GM23338 (cell line): ENCODE measurements around the gene KRTAP4-4. TPM values are rescaled to one million over a fixed set of nuclear protein-coding genes. Genes with fewer than 3 reads are reported as not detected.

Experiments
- CREB1 ChIP-seq: fragments of 250-450 bp; sonication (Bioruptor Pico); IDR thresholded peaks from 2 replicates; pipeline ENCODE4 v1.5.0; 2020; ENCODE audit warnings: low read depth, mild to moderate bottlenecking, moderate library complexity
- EZH2phosphoT487 ChIP-seq: fragments of 200-600 bp; sonication (generic); IDR thresholded peaks from one replicate; pipeline ENCODE4 v1.8.1; 2018; ENCODE audit warnings: antibody characterized with exemption; ENCODE audit not compliant: unreplicated experiment
- JUNB ChIP-seq: IDR thresholded peaks from one replicate; pipeline ENCODE4 v1.6.1; 2016; ENCODE audit warnings: antibody characterized with exemption; ENCODE audit not compliant: unreplicated experiment
- REST ChIP-seq: IDR thresholded peaks from one replicate; pipeline ENCODE4 v1.6.1; 2018; ENCODE audit warnings: antibody characterized with exemption; ENCODE audit not compliant: unreplicated experiment
- polyA plus RNA-seq: library from polyadenylated mRNA; unstranded; fragments of >200 nt; fragmentation: Nextera tagmentation; extraction: Ambion mirVana; gene quantifications from 2 replicates; pipeline ENCODE4 v1.2.1, GENCODE V29; 2016
- total RNA-seq: library from RNA; depleted of rRNA; stranded (reverse); fragments of >200 nt; shearing (Covaris generic); gene quantifications from 2 replicates; pipeline ENCODE4 v1.2.3, GENCODE V29; 2014
- TF ChIP-seq, protein P1 (sequence below): fragments of 250-450 bp; sonication (Bioruptor Pico); IDR thresholded peaks from 2 replicates; pipeline ENCODE4 v1.5.0; 2020; ENCODE audit warnings: mild to moderate bottlenecking, moderate library complexity

KRTAP4-4 gene
- total and polyA plus RNA-seq, 2 experiments from 2014 or later = not detected

DNA sequence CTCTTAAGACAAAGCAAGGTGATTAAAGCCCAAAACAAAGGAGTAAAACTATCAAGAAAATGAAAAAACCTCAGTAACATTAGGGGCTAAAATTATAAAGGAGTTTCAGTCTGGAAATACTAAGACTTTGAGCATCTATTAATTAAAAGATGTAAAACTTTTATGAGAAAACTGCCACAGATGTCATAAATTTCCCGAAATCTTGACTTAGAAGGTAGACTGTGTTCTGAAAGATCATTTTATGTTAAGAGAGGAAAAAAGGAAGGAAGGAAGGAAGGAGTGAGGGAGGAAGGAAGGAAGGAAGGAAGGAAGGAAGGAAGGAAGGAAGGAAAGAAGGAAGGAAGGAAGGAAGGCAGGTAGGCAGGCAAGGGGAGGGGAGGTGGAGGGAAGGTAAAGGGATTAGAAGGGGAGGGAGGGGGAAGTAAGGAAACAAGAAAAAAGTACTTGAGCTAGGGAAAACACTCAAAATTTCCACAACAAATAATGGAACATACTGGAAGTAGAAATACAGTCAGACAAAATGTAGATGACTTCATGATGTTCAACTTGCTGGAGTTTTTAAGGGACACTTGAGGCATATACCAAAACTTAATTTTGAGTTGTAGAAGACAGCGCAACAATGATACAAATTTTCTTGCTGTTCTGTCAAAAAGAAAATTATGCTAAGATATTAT, 12.9 kb downstream of the KRTAP4-4 start (continued):
- TF ChIP-seq REST (no peak), EZH2phosphoT487 (no peak), CREB1 (CRISPR knock-in tag) (no peak), JUNB (no peak)
- TF ChIP-seq, protein P1, sequence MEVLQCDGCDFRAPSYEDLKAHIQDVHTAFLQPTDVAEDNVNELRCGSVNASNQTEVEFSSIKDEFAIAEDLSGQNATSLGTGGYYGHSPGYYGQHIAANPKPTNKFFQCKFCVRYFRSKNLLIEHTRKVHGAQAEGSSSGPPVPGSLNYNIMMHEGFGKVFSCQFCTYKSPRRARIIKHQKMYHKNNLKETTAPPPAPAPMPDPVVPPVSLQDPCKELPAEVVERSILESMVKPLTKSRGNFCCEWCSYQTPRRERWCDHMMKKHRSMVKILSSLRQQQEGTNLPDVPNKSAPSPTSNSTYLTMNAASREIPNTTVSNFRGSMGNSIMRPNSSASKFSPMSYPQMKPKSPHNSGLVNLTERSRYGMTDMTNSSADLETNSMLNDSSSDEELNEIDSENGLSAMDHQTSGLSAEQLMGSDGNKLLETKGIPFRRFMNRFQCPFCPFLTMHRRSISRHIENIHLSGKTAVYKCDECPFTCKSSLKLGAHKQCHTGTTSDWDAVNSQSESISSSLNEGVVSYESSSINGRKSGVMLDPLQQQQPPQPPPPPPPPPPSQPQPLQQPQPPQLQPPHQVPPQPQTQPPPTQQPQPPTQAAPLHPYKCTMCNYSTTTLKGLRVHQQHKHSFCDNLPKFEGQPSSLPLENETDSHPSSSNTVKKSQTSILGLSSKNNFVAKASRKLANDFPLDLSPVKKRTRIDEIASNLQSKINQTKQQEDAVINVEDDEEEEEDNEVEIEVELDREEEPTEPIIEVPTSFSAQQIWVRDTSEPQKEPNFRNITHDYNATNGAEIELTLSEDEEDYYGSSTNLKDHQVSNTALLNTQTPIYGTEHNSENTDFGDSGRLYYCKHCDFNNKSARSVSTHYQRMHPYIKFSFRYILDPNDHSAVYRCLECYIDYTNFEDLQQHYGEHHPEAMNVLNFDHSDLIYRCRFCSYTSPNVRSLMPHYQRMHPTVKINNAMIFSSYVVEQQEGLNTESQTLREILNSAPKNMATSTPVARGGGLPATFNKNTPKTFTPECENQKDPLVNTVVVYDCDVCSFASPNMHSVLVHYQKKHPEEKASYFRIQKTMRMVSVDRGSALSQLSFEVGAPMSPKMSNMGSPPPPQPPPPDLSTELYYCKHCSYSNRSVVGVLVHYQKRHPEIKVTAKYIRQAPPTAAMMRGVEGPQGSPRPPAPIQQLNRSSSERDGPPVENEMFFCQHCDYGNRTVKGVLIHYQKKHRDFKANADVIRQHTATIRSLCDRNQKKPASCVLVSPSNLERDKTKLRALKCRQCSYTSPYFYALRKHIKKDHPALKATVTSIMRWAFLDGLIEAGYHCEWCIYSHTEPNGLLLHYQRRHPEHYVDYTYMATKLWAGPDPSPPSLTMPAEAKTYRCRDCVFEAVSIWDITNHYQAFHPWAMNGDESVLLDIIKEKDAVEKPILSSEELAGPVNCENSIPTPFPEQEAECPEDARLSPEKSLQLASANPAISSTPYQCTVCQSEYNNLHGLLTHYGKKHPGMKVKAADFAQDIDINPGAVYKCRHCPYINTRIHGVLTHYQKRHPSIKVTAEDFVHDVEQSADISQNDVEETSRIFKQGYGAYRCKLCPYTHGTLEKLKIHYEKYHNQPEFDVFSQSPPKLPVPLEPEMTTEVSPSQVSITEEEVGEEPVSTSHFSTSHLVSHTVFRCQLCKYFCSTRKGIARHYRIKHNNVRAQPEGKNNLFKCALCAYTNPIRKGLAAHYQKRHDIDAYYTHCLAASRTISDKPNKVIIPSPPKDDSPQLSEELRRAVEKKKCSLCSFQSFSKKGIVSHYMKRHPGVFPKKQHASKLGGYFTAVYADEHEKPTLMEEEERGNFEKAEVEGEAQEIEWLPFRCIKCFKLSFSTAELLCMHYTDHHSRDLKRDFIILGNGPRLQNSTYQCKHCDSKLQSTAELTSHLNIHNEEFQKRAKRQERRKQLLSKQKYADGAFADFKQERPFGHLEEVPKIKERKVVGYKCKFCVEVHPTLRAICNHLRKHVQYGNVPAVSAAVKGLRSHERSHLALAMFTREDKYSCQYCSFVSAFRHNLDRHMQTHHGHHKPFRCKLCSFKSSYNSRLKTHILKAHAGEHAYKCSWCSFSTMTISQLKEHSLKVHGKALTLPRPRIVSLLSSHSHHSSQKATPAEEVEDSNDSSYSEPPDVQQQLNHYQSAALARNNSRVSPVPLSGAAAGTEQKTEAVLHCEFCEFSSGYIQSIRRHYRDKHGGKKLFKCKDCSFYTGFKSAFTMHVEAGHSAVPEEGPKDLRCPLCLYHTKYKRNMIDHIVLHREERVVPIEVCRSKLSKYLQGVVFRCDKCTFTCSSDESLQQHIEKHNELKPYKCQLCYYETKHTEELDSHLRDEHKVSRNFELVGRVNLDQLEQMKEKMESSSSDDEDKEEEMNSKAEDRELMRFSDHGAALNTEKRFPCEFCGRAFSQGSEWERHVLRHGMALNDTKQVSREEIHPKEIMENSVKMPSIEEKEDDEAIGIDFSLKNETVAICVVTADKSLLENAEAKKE = no peak
